GM19351 (cell line): ENCODE measurements around the gene NLGN1.

Experiments used
- ATAC-seq: cut with Tn5 transposase; IDR thresholded peaks from one replicate; pipeline ENCODE4 v1.9.1; 2021; ENCODE audit warnings: mild to moderate bottlenecking, moderate library complexity; ENCODE audit not compliant: unreplicated experiment

NLGN1 gene

DNA sequence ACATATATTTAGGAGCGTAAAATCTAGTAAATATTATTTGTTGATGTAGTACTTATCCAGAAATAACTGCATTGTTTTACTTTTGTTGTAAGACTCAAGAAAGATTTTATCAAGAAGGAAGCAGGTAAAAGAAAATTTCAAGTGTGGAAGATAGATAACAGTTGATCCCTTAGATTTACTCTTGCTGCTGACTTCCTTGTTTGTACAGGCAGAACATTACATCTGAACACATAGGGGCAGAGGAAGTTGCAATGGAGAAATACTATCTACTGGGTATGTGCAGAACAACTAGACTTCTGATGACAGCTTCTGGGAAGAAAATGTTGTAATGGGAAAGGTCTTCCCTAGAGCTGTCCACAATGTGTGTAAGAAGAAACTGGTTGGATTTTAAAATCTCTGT lies 350.6 kb downstream of the NLGN1 start:
- no peak for ATAC-seq

GRCh38 chr3:173750095-173750494 lies 352.6 kb downstream of the NLGN1 start:
- ATAC-seq: no peak

- ATAC-seq: no peak
These were observed 353.0 kb downstream of the NLGN1 start for GRCh38 chr3:173750591-173750990.

DNA sequence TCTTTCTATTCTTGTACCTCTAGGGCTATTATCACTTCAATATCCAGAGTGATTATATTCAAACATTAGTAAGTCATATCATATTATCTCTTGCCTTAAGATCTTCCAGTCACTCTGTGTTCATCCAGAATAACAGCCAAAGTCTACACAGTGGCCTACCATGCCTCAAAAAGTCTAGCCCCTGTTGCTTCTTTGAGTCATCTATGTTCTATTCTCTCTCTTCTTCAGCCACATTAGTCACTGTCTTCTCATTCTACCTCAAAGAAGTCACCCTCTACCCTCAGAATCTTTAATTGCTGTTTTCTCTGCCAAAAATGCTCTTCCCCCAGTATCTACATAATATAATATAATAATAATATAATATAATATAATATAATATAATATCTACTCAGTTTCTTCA lies 356.0 kb downstream of the NLGN1 start:
- ATAC-seq: no peak

DNA sequence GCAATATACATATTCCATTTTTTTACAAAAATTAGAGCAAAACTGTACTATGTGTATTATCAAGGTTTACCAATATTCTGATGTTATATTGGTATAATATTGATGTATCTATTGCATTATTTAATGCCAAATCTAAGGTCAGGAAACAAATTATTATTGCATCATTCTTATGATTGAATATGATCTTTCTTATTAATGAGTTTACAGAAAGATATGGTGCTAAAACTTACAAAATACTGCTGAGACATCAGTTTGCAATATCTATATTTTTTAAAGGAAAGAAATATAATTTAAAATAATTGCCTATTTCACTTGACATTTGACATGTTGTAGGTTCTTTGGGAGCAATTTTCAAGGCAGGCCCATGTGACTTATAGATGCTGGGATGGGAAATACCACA lies 357.6 kb downstream of the NLGN1 start:
- ATAC-seq: no peak

DNA sequence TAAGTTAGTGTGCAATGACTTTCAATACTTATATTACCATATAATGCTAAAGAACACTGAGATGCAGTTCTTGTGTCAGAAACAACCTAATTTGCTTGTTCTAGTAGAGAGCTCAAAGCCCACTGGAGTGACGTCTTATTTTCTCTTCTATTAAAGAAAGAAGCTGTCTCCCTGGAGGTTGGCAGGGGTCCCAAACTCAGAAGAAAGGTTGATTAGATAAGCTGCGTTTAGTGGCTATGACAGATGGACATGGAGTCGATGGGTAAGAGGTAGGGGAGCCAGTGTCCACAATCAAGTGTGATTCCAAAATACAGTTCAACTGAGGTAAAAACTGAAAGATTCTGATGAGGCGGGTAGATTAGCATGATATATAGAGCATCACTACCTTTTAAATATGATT lies 363.6 kb downstream of the NLGN1 start:
- no peak for ATAC-seq

DNA sequence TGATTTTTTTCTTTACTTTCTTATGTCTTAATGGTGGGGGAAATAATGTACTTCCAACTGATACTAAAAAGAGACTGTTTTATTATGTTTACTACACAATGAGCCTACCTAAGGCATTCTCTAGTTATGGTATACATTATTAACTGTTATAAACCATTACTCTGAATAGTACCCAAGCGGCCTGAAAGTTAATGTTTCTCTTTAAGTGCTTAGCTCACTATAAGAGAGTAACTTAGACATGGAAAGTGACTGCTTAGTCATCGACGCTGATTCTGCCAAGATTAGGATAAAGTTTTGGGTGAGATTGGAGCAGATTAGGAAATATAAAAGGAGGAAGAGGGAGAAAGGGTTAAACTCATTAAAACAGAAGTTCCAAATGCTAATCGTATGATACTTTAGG lies 365.0 kb downstream of the NLGN1 start:
- ATAC-seq: no peak

DNA sequence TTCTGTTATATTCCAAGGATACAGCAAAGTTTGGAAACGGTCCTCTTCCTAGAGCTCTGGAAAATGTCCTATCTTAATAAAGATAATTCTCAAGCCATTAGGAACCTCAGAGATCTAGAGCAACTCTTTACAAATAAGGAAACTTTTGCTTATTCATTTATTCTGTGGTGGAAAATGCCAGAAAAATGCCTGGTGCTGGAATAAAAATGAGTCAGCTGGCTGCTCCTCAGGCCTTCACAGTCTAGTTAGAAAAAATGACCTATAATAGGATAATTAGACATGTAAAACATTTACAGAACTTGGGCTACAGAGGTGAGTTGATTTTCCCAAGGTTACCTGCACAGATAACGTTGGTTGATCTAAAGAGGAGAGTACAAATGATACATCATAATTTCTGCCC lies 372.5 kb downstream of the NLGN1 start:
- ATAC-seq: no peak

DNA sequence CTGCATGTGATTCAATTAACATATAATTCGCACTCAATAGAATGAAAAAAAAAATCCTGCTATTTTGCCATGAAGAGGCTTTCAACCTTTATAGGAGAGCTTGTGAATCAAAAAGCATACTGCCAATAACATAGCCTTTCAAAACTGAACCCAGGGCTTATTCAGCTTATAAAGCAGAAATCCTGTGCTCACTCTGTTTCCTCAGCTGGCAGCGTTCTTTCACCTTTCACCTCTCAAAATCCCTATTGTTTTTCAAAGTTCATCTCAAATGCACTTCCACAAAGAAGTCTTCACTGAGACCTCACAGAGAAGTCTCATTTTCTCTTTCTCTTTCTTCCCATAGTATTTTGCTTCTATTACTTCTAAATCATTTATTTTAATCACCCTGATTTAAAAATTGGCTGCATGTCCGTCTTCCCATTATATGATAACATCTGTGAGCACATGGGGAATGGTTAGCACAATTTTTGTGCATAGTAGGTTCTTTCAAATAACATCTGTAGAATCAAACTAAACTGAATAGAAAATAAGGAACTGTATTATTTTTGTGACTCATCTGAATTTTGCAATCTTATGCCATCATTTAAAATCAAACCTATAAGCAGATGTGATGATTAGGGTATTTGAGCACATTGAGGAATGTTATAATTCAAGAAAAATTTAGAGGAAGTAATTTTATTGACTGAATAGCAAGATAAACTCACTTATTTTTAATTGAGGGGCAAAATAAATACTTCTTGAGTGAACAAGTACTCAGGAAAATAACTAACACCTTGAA lies 373.4 kb downstream of the NLGN1 start:
- ATAC-seq: no peak

- no peak for ATAC-seq
These were observed 376.3 kb downstream of the NLGN1 start for GRCh38 chr3:173773800-173774199.

DNA sequence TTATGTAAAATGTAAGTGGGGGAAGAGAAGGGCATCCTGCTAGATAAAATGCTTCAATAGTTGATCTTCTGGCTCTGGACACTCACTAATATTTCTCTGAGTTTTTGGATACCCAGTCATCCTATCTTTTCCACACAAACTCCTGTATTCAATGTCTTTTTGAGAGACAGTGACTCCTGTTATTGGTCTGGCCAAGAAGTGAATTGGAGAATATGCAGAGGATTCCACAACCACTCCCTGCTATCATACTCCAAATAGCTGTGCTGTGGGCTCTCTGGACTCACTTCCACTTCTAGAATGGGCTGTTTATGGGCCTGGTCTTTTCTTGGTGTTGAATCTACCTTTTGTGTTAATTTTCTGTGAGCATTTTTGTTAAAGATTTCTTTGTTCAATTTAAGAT lies 376.8 kb downstream of the NLGN1 start:
- ATAC-seq: no peak

GRCh38 chr3:173778251-173778650 lies 380.7 kb downstream of the NLGN1 start:
- ATAC-seq: no peak

DNA sequence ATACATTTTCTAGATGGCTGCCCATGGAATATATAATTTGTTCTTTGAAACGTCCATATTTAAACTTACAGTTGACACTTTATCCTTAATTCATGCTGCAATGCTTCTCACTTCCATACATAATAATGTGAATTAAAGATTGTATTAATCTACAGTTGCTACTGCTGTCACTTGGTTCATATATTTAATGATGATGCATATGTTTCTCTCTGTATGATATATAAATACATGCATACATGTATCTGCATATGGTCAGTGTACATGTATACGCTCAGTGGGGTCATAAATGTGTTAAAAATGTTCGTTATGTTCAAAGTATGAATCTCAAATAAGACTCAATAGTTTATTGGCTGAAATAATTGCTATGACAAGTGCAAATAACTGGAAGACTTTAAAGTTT lies 382.5 kb downstream of the NLGN1 start:
- ATAC-seq: no peak

DNA sequence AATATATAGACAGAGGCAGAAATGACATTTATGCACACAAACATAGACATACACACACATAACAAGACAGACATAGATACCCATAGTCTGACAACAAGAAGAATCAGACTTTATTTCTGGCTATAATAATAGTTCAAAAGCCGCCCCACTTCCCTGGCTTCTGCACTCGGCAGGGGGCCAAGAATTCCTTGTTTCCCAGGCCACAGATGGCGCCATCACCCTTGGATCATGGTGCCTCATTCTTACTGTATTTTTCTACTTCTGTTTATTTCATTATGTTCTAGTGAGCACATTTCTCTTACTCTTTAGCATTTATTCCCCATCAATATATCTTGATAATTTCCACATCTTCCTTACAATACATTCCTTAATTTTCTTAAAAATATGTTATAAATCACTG lies 387.5 kb downstream of the NLGN1 start:
- ATAC-seq: no peak

DNA sequence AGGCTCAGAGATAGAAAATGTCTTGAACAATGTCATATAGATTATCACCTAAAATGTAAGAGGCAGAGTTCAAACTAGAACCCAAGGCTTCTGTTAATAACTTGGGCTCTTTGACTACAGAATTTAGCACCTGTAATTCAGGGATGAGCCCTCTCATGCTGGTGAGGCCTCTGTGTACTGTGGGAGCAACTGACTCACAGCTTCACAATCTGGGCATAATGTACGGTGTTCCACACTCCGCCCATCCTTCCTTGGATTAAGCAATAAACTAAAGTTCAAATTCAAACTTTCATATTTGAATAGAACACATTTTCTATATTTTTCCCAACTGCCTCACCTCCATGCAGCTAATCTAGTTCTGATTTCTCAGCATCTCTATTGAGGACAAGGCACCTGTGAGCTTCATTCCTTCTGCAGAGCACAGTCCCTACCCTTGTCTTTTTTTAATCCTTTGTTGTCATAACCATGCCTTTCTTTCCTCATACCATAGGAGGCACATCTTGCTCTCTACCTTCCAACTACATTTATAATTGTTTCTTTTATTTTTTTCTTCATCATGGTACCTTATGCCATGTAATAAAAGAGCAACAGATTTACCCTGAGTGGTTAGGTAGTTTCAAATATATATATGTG lies 392.1 kb downstream of the NLGN1 start:
- ATAC-seq: no peak

DNA sequence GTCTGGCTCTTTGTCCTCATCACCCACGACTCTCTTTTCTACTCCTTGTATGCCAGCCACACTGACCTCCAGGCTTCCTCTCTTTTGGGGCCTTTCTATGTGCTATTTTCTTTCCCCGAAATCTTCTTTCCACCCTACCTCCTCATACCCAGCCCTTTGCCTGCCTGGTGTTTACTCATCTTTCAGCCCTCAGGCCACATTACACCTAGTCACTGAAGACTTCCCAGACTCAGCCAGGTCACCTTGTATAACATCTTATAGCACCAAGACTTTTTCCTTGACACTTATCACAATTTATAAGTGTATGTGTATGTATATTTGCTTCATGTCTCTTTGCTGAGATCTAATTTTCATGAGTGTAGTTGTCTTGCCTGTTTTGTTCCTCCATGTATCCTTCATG lies 396.4 kb downstream of the NLGN1 start:
- ATAC-seq: no peak

DNA sequence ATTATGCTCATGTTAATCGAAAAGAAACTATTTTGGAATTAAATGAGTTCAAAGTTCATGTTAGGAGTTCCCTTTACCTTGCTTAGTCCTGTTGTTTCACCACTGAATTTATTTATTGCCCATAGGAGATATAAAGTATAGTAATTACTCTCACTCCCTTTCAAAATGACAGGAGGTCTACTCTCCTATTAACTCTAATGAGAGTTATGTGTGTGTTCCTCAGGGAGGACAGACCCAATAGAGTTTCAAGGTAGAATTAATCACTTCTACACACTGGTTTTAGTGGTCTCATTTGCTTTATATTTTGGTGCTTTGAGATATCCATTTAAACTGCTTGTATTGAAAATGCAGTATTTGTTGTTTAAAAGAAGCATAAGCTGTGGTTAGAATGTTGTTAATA lies 398.9 kb downstream of the NLGN1 start:
- no peak for ATAC-seq

DNA sequence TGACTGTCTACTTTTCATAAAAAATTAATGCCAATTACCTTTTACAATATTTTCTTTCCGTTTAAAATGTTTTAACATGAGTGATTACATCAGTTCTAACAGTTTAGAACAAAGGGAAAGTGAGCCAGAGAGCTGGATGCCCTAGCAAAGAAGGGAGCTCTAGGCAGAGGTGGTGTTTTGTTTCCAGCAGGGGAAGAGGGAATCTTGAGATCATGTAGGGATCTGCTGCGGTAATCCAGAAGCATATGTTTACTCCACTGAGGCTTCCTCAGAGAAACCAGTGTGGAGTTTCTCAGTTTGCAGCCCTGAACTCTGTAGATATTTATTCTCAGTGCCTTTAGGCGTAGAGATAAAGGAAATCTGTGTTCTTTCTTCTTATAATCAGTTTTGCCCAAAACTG lies 399.3 kb downstream of the NLGN1 start:
- ATAC-seq: no peak

GRCh38 chr3:173799060-173799816 lies 401.7 kb downstream of the NLGN1 start:
- ATAC-seq: no peak

- no peak for ATAC-seq
These were observed 402.6 kb downstream of the NLGN1 start for GRCh38 chr3:173800154-173800553.

- ATAC-seq: no peak
These were observed 417.3 kb downstream of the NLGN1 start for GRCh38 chr3:173814809-173815208.

DNA sequence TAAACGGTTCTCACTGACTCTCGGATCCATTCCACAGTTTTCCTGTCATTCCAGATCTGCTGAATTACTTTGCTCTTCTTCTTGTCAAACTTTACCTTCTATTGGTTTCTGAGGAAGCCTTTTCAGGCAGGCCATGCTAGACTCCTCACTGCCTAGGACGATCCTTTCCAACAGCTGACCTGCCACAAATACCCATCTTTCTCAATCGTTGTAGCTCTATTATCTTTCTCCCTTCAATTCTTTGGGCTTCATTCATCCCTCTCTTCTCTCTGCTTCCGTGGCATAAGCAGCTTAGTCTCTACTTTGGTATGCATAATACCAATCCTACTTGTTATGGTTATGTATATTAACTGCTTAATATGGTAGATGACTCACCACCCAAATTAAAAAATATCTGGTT lies 421.8 kb downstream of the NLGN1 start:
- ATAC-seq: no peak
